B cell (primary cell): ENCODE data around the gene KLRF2.

Experiments
- CTCF ChIP-seq: fragments of 200-600 bp; IDR thresholded peaks from one replicate; pipeline ENCODE4 v1.8.0; 2022; ENCODE audit warnings: antibody characterized with exemption, mild to moderate bottlenecking
- EZH2 ChIP-seq: IDR thresholded peaks from 2 replicates; pipeline ENCODE4 v1.6.1; 2012; ENCODE audit warnings: borderline replicate concordance, low read depth, mild to moderate bottlenecking, moderate library complexity, low read length; ENCODE audit not compliant: insufficient read depth, poor library complexity, severe bottlenecking

- TF ChIP-seq CTCF (no peak), EZH2 (no peak)
Measured at GRCh38 chr12:9928607-9929006, 47.3 kb downstream of the KLRF2 start.
